Islet of Langerhans (tissue), 1 donor: ENCODE data around the gene CHST8.

ENCODE experiments used
- FAIRE-seq: peaks from one replicate; lab custom pipeline; 2011; peaks lifted over from hg19 to GRCh38; lab: Jason Lieb, UNC

Gene CHST8

GRCh38 chr19:33796164-33796875, 174.6 kb downstream of the CHST8 start, which contains the start of gene KCTD15:
Gene KCTD15 (plus strand): TSS chr19:33796870. CDS start chr19:33800455, 3,585 bp downstream.
- no peak for FAIRE-seq

- no peak for FAIRE-seq
Measured at GRCh38 chr19:33797802-33798671, 176.3 kb downstream of the CHST8 start.

DNA sequence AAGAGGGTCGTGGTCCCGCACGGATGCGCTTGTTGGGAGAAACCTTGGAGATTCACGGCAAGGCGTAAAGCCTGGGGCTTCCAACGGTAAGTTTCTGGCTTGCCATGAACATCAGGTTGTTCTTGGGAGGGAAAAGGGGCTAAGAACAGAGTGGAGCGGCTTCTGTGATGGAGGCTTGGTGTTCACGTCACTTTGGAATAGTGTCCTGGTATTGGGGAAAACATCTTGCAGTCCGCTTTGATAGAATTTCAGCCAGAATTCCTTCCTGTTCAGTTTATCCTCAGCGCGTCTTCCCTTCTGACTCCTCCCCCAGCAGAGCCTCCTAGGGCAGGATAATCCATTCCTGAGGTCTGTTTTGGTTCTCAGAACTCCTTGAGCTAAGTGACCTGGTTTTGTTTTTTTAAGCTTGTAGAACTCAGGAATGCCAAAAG, 176.9 kb downstream of the CHST8 start:
- FAIRE-seq = no peak

- FAIRE-seq = no peak
Measured at GRCh38 chr19:33799476-33799875, 177.7 kb downstream of the CHST8 start.

DNA sequence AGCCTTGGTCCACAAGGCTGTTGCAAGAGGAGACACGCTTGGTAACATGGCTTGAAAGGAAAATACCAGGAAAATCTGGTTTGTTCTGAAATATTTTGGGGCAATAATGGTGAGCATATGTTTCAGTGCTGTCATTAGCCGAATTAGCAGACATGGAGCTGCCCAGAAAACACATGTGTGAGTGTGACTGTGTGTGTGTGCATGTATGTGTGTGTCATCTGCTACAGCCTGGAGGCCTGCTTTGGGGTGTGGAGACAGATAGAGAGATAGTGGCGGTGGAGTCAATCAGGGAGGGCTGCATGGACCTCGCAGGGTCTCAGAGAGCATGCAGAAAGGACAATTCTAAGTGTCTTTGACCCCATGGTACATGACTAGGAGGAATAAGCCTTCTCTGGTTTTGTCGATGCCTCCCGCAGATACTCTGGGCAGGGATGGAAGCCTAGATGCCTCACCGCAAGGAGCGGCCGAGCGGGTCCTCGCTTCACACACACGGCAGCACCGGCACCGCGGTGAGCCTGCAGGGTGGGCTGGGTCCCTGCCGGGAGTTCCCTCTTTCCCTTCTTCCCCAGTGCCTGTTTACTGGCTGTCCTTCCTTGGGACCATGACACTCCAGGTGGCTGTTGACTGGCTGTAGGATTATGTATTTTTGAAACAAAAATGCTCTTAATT, 178.4 kb downstream of the CHST8 start:
- FAIRE-seq = no peak

DNA sequence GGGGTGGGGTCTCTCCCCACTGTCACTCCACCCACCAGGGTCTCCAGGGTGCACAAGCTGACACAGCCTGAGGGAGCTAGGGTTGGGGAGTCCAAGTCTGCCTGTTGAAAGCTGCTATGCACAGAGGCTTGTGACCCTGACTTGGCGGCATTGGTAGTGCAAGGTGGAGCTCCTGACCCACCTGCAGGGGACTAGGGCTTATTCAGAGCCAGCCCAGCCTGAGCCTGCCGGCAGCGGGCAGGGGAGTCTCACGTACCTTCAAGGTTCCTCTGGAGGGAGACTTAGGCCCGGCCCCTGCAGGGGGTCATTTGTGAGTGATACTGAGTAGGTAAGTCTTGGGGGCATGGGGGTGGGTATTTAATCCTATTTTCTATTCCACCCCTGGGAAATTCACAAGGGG, 179.7 kb downstream of the CHST8 start:
- no peak for FAIRE-seq

GRCh38 chr19:33802001-33802400, 180.2 kb downstream of the CHST8 start:
- no peak for FAIRE-seq

- no peak for FAIRE-seq
Measured at GRCh38 chr19:33802801-33803200, 181.0 kb downstream of the CHST8 start.

DNA sequence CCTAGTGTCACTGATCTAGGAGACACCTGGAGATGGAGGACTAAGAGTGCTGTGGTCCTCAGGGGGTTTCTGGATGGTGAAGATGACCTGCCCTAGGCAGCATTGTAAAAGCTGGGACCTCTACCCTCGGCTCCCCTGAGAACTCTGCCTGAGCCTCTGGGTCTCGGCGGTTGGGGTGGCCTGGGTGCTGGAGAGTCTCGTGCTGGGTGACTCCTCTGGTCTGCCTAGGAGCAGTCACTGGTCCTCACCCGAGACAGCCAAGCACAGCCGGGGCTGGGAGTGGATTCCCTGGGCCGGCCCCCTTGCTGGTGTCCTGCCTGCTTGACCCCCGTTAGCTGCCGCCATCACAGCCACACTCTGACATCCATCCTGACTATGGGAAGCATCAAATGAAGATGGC, 181.6 kb downstream of the CHST8 start:
- FAIRE-seq = no peak

- FAIRE-seq = no peak
Measured at GRCh38 chr19:33804021-33804799, 182.5 kb downstream of the CHST8 start.

- no peak for FAIRE-seq
Measured at GRCh38 chr19:33805313-33805712, 183.6 kb downstream of the CHST8 start.

DNA sequence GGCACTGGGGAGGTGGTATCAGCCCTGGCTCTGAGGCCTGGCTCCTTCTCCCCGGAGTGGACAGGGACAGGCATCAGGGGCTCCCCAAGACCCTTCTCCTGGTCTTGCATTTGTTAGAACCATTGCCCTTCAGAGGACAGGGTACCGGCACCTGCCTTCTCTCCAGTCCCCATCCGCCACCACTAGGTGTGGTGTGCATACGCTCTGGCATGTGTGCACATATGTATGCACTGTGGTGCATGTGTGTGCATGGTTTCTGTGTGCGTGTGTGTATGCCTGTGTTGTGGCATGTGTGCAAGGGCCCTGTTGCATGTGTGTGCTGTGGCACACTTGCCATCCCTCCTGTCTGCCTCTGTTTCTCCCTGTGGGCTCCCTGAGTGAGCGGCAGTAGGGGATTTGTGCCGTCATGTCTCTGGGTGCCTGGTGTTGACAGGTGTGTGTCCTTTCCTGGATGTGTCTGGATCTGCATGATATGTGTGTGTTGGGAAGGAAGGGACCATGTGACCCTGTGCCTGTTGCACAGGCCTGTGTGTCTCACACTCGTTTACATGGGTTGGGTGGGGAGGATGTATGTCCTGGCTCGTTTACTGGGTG, 184.2 kb downstream of the CHST8 start:
- FAIRE-seq = no peak

- FAIRE-seq = no peak
Measured at GRCh38 chr19:33806434-33806881, 184.7 kb downstream of the CHST8 start.

DNA sequence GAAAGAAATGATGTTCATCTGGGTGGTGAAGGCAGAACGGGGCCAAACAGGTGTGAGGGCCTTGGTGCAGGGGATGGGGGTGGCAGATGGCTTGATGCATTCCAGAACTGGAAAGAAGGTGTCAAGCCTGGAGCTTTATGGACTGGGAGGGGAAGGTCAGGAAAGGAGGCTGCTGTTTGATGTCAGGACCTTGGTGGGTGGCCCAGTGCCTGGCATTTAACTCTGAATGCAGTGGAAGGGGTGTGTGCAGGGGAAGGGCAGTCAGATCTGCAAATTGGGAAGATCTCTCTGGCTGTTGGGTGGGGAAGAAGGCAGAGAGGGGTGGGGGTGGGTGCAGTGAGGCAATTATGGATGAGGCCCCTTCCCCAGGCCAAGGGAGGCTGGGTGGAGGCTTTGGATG, 186.6 kb downstream of the CHST8 start:
- FAIRE-seq = no peak

DNA sequence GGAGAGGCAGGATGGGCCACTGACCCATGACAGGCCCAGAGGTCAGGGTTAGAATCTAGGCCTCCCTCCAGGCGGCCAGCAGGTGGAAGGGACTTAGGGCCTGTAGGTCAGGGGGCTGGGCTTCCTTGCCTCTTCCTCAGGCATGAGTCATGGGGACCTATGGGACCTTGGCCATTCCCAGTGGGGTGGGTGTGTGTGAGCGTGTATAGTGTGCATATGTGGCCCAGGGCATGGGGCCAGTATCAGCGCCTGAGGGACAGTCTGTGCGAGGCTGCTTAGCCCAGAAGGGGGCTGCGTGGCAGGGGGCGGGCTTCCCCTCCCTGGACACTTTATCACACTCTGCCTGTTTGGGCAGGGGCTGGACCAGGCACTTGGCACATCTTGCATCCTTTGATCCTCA, 188.2 kb downstream of the CHST8 start:
- FAIRE-seq = no peak

GRCh38 chr19:33810821-33811220, 189.1 kb downstream of the CHST8 start:
- no peak for FAIRE-seq

DNA sequence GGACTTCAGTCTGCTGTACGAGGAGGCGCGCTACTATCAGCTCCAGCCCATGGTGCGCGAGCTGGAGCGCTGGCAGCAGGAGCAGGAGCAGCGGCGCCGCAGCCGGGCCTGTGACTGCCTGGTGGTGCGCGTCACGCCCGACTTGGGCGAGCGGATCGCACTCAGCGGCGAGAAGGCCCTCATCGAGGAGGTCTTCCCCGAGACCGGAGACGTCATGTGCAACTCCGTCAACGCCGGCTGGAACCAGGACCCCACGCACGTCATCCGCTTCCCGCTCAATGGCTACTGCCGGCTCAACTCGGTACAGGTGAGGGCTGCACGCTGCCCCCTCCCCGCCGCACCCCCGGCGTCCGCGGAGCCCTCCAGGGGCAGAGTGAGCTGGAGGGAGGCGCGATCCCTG, 189.5 kb downstream of the CHST8 start:
- no peak for FAIRE-seq

DNA sequence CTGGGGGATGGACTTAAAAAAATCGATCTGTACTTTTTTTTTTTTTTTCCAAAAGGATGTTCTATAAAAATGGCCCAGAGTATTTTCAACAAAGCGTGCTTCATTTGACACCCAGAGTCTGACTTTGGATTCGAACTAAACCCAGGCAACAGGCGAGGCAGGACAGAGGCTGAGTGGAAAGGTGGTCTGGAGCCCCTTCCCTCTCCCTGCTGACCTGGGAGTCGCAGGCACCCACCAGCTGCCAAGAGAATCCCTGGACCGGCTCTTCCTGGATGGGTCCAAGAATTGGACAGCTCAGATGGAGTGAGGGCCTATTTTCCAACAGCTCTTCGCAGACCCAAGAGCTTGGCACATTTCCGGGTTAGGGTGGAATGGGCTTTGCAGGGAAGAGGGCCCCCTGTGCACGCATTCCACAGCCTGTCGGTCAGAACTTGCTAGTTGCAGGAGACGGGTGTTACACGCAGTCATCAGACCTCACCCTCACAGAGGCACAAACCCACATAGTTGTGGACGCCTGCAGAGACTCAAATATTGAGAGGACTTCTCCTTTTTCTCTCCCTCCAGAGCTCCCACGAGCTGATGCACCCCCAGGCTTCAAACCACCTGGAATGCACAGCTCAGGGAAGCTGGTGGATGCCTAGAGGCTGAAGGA, 190.1 kb downstream of the CHST8 start:
- FAIRE-seq = no peak

GRCh38 chr19:33812388-33813330, 190.9 kb downstream of the CHST8 start:
- no peak for FAIRE-seq
